GM10266 (cell line): ENCODE results near the gene AP2A1.

Experiments
- DNase-seq: peaks from one replicate; pipeline ENCODE4 v3.0.0; 2012; ENCODE audit errors: extremely low spot score
- TF ChIP-seq, protein P1 (sequence below): IDR thresholded peaks from 2 replicates; pipeline ENCODE4 v1.5.1; 2012; ENCODE audit warnings: mild to moderate bottlenecking, low read depth; ENCODE audit not compliant: control insufficient read depth, insufficient read depth; ENCODE audit errors: missing control alignments

Gene AP2A1

GRCh38 chr19:49802836-49803528 lies 36.2 kb downstream of the AP2A1 start:
- TF ChIP-seq, protein P1, sequence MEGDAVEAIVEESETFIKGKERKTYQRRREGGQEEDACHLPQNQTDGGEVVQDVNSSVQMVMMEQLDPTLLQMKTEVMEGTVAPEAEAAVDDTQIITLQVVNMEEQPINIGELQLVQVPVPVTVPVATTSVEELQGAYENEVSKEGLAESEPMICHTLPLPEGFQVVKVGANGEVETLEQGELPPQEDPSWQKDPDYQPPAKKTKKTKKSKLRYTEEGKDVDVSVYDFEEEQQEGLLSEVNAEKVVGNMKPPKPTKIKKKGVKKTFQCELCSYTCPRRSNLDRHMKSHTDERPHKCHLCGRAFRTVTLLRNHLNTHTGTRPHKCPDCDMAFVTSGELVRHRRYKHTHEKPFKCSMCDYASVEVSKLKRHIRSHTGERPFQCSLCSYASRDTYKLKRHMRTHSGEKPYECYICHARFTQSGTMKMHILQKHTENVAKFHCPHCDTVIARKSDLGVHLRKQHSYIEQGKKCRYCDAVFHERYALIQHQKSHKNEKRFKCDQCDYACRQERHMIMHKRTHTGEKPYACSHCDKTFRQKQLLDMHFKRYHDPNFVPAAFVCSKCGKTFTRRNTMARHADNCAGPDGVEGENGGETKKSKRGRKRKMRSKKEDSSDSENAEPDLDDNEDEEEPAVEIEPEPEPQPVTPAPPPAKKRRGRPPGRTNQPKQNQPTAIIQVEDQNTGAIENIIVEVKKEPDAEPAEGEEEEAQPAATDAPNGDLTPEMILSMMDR: no peak
- no peak for DNase-seq

GRCh38 chr19:49803529-49803856 lies 36.7 kb downstream of the AP2A1 start:
- TF ChIP-seq, protein P1: no peak
- DNase-seq: no peak

DNA sequence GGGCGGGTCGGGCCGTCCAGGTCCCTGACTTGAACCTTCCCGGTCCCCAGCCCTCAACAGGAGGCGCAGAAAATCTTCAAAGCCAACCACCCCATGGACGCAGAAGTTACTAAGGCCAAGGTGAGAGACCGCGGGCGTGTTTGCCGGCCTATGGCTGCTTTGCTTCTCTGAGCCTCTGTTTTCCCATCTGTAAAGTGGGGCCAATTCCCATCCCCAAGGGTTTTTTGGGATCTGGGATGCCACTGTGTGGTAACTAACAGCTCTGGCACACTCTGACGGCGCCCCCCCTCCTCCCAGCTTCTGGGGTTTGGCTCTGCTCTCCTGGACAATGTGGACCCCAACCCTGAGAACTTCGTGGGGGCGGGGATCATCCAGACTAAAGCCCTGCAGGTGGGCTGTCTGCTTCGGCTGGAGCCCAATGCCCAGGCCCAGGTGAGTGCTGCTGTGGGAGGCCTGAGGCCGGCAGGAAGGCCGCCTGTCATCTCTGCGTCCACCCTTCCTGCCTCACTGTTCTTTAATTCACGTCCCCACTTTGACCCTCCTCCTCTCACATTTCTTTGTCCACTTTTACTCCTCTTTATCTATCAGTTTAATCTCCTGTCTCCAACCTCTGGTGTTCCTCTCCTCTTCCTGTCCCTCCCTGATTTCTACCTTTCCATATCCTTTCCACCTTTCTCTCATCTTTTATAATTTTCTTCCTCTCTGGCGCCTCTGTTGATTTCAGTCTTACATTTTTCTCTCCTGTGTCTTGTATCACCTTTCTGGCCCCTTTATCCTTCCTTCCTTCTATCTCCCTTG lies 39.2 kb downstream of the AP2A1 start:
- TF ChIP-seq, protein P1: no peak
- DNase-seq: no peak

GRCh38 chr19:49806620-49806959 lies 39.8 kb downstream of the AP2A1 start:
- TF ChIP-seq, protein P1: no peak
- DNase-seq: no peak

GRCh38 chr19:49807058-49807903 lies 40.5 kb downstream of the AP2A1 start:
- TF ChIP-seq, protein P1: no peak
- DNase-seq: no peak

DNA sequence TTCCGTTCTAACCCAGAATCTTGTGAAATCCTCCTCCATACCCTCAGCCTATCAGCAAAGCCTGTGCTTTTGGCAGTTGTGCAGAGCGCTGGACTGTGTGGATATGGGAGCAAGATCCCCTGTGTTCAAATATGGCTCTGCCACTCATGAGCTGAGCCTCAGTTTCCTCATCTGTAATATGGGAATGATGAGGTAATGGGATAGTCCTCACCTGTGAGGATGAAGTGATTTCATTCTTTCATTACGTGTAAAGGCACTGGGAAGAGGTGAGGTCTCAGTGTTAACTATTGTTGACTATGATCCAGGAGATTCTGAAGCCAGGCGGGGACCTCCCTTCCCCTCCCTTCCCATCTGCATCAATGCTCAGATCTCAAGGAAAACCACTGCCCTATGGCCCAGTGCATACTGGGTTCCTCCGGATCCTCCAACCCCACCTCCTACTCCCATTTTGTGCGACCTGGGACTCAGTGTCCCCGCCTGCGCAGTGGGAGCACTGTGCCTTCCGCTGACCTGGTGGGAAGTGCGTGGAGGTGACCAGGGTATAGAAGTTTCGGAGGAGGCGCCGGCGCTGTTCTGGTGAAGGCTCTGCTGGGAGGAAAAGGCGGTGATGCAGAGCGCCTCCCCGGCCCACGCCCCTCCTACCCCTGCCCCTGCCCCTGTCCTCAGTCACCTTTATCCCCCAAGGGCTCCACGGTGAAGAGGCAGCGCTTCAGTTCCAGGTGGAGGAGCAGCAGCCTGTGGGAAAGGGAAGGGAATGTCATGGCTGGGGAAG lies 41.3 kb downstream of the AP2A1 start:
- no peak for DNase-seq
- TF ChIP-seq, protein P1: no peak
